ENCODE data around the gene LRRN4CL.
A peak's percentile ranks its signal among the peaks of the same experiment; 100 is the strongest.

- no peak for TF ChIP-seq CTCF (IDR thresholded peaks at IDR 0.05)
- peak; percentile 68 for TF ChIP-seq POLR2A (IDR thresholded peaks at IDR 0.05)
Observed at GRCh38 chr11:62709247-62710000, 20.1 kb upstream of the LRRN4CL start.
